HL-60 (cell line): ENCODE data around the gene GINS2.

ENCODE experiments used
- DNase-seq, 2 experiments: peaks; one replicate each; pipeline ENCODE4 v3.0.0-alpha.2; 2010 to 2020; ENCODE audit warnings: low read depth in 1 of 2, low spot score in 1 of 2
- H3K27ac ChIP-seq: fragments of 250-450 bp; sonication (Bioruptor Pico); replicated peaks from 2 replicates; pipeline ENCODE4 v1.5.1; 2020; ENCODE audit warnings: mild to moderate bottlenecking, moderate library complexity
- H3K27me3 ChIP-seq: fragments of 250-450 bp; sonication (Bioruptor Pico); 2 replicates; pipeline ENCODE4 v1.5.1; 2021; ENCODE audit warnings: mild to moderate bottlenecking, moderate library complexity; ENCODE audit not compliant: insufficient read depth, poor library complexity, severe bottlenecking
- H3K4me3 ChIP-seq: replicated peaks from 2 replicates; pipeline ENCODE4 v1.5.1; 2011; ENCODE audit warnings: mild to moderate bottlenecking, control low read depth, low read length; ENCODE audit not compliant: insufficient read depth
- CTCF ChIP-seq: IDR thresholded peaks from one replicate; pipeline ENCODE4 v1.5.1; 2011; ENCODE audit warnings: low read length, control low read depth, inconsistent platforms; ENCODE audit not compliant: insufficient read depth
- GABPA ChIP-seq: IDR thresholded peaks from 2 replicates; pipeline ENCODE4 v1.6.1; 2012; ENCODE audit warnings: low read depth
- POLR2AphosphoS5 ChIP-seq: IDR thresholded peaks from 2 replicates; pipeline ENCODE4 v1.6.1; 2012; ENCODE audit warnings: low read depth
- REST ChIP-seq: IDR thresholded peaks from 2 replicates; pipeline ENCODE4 v1.6.1; 2012; ENCODE audit warnings: low read depth; ENCODE audit not compliant: insufficient replicate concordance
- SPI1 ChIP-seq: IDR thresholded peaks from 2 replicates; pipeline ENCODE4 v1.6.1; 2012; ENCODE audit warnings: low read depth, mild to moderate bottlenecking, borderline replicate concordance

The GINS2 gene

GRCh38 chr16:85731179-85731578 lies 42.4 kb upstream of the GINS2 start:
- Histone ChIP-seq H3K27ac (peak overlapping the region; percentile 74), H3K27me3 (no peaks in the 10 kb centered on the region), H3K4me3 (no peak overlapping the region)
- no peak for TF ChIP-seq REST
- DNase-seq = peak in 1 of 2 experiments; percentile 18

- no peaks in the 10 kb centered on the region for H3K27me3 ChIP-seq
- peak; percentile 66 to 70 for DNase-seq
- H3K4me3 ChIP-seq = no peak overlapping the region
- peak overlapping the region; percentile 74 for H3K27ac ChIP-seq
- TF ChIP-seq POLR2AphosphoS5 (no peak), SPI1 (peak; percentile 84), GABPA (no peak), REST (no peak), CTCF (no peak)
Measured at GRCh38 chr16:85730186-85730465, 41.4 kb upstream of the GINS2 start.

GRCh38 chr16:85729452-85730185 lies 40.9 kb upstream of the GINS2 start:
- DNase-seq = no peak
- no peaks in the 10 kb centered on the region for H3K27me3 ChIP-seq
- H3K4me3 ChIP-seq = no peak overlapping the region
- TF ChIP-seq REST (no peak), SPI1 (no peak), POLR2AphosphoS5 (no peak), CTCF (no peak), GABPA (no peak)
- H3K27ac ChIP-seq = peak overlapping the region; percentile 74

GRCh38 chr16:85728879-85729278 lies 40.1 kb upstream of the GINS2 start:
- H3K27ac ChIP-seq = peak overlapping the region; percentile 74
- H3K4me3 ChIP-seq = no peak overlapping the region
- TF ChIP-seq GABPA (no peak), POLR2AphosphoS5 (no peak), SPI1 (no peak), CTCF (no peak), REST (no peak)
- no peaks in the 10 kb centered on the region for H3K27me3 ChIP-seq
- DNase-seq = no peak
